H9 (cell line): ENCODE results near the gene KLHDC1. TPM values are rescaled to one million over a fixed set of nuclear protein-coding genes. Genes with fewer than 3 reads are reported as not detected.

ENCODE experiments used
- DNase-seq: peaks from one replicate; pipeline ENCODE4 v3.0.0-alpha.2; 2017
- H2AFZ ChIP-seq: one replicate; pipeline ENCODE4 v1.6.1; 2013; ENCODE audit warnings: mild to moderate bottlenecking, low read length, control low read depth, moderate library complexity
- H2AK5ac ChIP-seq: 2 replicates; pipeline ENCODE4 v1.6.1; 2013; ENCODE audit warnings: low read length, control low read depth, mixed read lengths; ENCODE audit not compliant: insufficient read length
- H2BK120ac ChIP-seq: one replicate; pipeline ENCODE4 v1.6.1; 2013; ENCODE audit warnings: low read depth, mild to moderate bottlenecking, low read length, control low read depth, inconsistent platforms; ENCODE audit not compliant: poor library complexity, severe bottlenecking
- H2BK12ac ChIP-seq: 2 replicates; pipeline ENCODE4 v1.6.1; 2013; ENCODE audit warnings: low read length, control low read depth, mixed read lengths, low read depth; ENCODE audit not compliant: insufficient read length
- H2BK15ac ChIP-seq: 2 replicates; pipeline ENCODE4 v1.6.1; 2013; ENCODE audit warnings: low read depth, low read length, control low read depth
- H2BK20ac ChIP-seq: one replicate; pipeline ENCODE4 v1.6.1; 2013; ENCODE audit warnings: low read depth, mild to moderate bottlenecking, low read length, control low read depth, inconsistent platforms; ENCODE audit not compliant: poor library complexity, severe bottlenecking
- H2BK5ac ChIP-seq: 2 replicates; pipeline ENCODE4 v1.6.1; 2013; ENCODE audit warnings: low read length, control low read depth, mixed read lengths; ENCODE audit not compliant: insufficient read length
- H3K14ac ChIP-seq: 2 replicates; pipeline ENCODE4 v1.6.1; 2013; ENCODE audit warnings: low read length, control low read depth; ENCODE audit not compliant: insufficient read depth
- H3K18ac ChIP-seq: 2 replicates; pipeline ENCODE4 v1.6.1; 2013; ENCODE audit warnings: low read depth, mild to moderate bottlenecking, mixed read lengths, low read length, control low read depth; ENCODE audit not compliant: insufficient read length
- H3K23ac ChIP-seq: 2 replicates; pipeline ENCODE4 v1.6.1; 2013; ENCODE audit warnings: low read length, control low read depth, mixed read lengths, low read depth; ENCODE audit not compliant: insufficient read length
- H3K23me2 ChIP-seq: 2 replicates; pipeline ENCODE4 v1.6.1; 2013; ENCODE audit warnings: low read depth, mild to moderate bottlenecking, mixed read lengths, low read length, control low read depth; ENCODE audit not compliant: insufficient read length, poor library complexity, severe bottlenecking
- H3K27ac ChIP-seq: 2 replicates; pipeline ENCODE4 v1.5.1; 2013; ENCODE audit warnings: low read length, control low read depth, mixed read lengths, low read depth; ENCODE audit not compliant: insufficient read length
- H3K27me3 ChIP-seq: 2 replicates; pipeline ENCODE4 v1.6.1; 2013; ENCODE audit warnings: low read length, control low read depth, inconsistent platforms; ENCODE audit not compliant: insufficient read depth
- H3K4ac ChIP-seq: 2 replicates; pipeline ENCODE4 v1.6.1; 2013; ENCODE audit warnings: low read depth, mild to moderate bottlenecking, control low read depth, inconsistent platforms, low read length, moderate library complexity
- H3K4me1 ChIP-seq: 2 replicates; pipeline ENCODE4 v1.6.1; 2013; ENCODE audit warnings: low read length, control low read depth, inconsistent platforms; ENCODE audit not compliant: insufficient read depth
- H3K4me2 ChIP-seq: 2 replicates; pipeline ENCODE4 v1.6.1; 2013; ENCODE audit warnings: low read length, control low read depth, mixed read lengths; ENCODE audit not compliant: insufficient read length, insufficient read depth
- H3K56ac ChIP-seq: 2 replicates; pipeline ENCODE4 v1.6.1; 2013; ENCODE audit warnings: low read depth, mild to moderate bottlenecking, mixed read lengths, low read length, control low read depth; ENCODE audit not compliant: insufficient read length
- H3K79me1 ChIP-seq: 2 replicates; pipeline ENCODE4 v1.6.1; 2013; ENCODE audit warnings: low read depth, mild to moderate bottlenecking, moderate library complexity, low read length, control low read depth, inconsistent platforms; ENCODE audit not compliant: insufficient read depth, poor library complexity, severe bottlenecking
- H3K79me2 ChIP-seq: 2 replicates; pipeline ENCODE4 v1.6.1; 2013; ENCODE audit warnings: low read length, control low read depth, inconsistent platforms; ENCODE audit not compliant: insufficient read depth
- H3K9ac ChIP-seq: 2 replicates; pipeline ENCODE4 v1.6.1; 2013; ENCODE audit warnings: low read length, control low read depth, mixed read lengths; ENCODE audit not compliant: insufficient read length; ENCODE audit errors: extremely low read depth
- H3K9me3 ChIP-seq: one replicate; pipeline ENCODE4 v1.6.1; 2013; ENCODE audit warnings: low read depth, low read length, inconsistent platforms; ENCODE audit not compliant: control insufficient read depth
- H3T11ph ChIP-seq: one replicate; pipeline ENCODE4 v1.6.1; 2013; ENCODE audit warnings: mild to moderate bottlenecking, low read length, control low read depth, inconsistent platforms
- H4K20me1 ChIP-seq: one replicate; pipeline ENCODE4 v1.6.1; 2013; ENCODE audit not compliant: control insufficient read depth, insufficient read length, insufficient read depth
- H4K5ac ChIP-seq: 2 replicates; pipeline ENCODE4 v1.6.1; 2013; ENCODE audit warnings: low read depth, mild to moderate bottlenecking, mixed read lengths, low read length, control low read depth; ENCODE audit not compliant: insufficient read length
- H4K8ac ChIP-seq: replicated peaks from 2 replicates; pipeline ENCODE4 v1.6.1; 2013; ENCODE audit warnings: low read length, control low read depth, mixed read lengths, low read depth; ENCODE audit not compliant: insufficient read length
- H4K91ac ChIP-seq: 2 replicates; pipeline ENCODE4 v1.6.1; 2013; ENCODE audit warnings: low read depth, mild to moderate bottlenecking, moderate library complexity, mixed read lengths, low read length, control low read depth; ENCODE audit not compliant: insufficient read length
- H3K27ac Mint-ChIP-seq, 3 experiments: 2 replicates in 2 of 3; 3 replicates in 1 of 3; pipeline ENCODE4 v1.8.0; 2020 to 2021; ENCODE audit warnings: mixed read lengths in 3 of 3, mild to moderate bottlenecking in 1 of 3, moderate library complexity in 1 of 3
- H3K27me3 Mint-ChIP-seq: 2 replicates; pipeline ENCODE4 v1.8.0; 2021; ENCODE audit warnings: low read depth, mild to moderate bottlenecking, moderate library complexity, mixed read lengths
- H3K36me3 Mint-ChIP-seq, 3 experiments: 2 replicates in 2 of 3; 3 replicates in 1 of 3; pipeline ENCODE4 v1.8.0; 2020 to 2021; ENCODE audit warnings: low read depth in 3 of 3, mixed read lengths in 3 of 3; ENCODE audit not compliant: insufficient read depth in 1 of 3
- H3K4me1 Mint-ChIP-seq, 2 experiments: 2 replicates each; pipeline ENCODE4 v1.8.0; 2020; ENCODE audit warnings: mixed read lengths in 2 of 2
- H3K4me3 Mint-ChIP-seq, 2 experiments: 2 replicates in 1 of 2; 3 replicates in 1 of 2; pipeline ENCODE4 v1.8.0; 2020 to 2021; ENCODE audit warnings: mild to moderate bottlenecking in 2 of 2, mixed read lengths in 2 of 2, moderate library complexity in 1 of 2
- H3K9me3 Mint-ChIP-seq, 2 experiments: 2 replicates in 1 of 2; 3 replicates in 1 of 2; pipeline ENCODE4 v1.8.0; 2020; ENCODE audit warnings: mild to moderate bottlenecking in 2 of 2, mixed read lengths in 2 of 2, moderate library complexity in 1 of 2
- CTCF ChIP-seq: fragments of 200-600 bp; sonication (generic); conservative IDR thresholded peaks from 3 replicates; pipeline ENCODE4 v1.8.0; 2021; ENCODE audit warnings: antibody characterized with exemption, mild to moderate bottlenecking
- WGBS: extraction: QIAGEN DNeasy Blood & Tissue Kit; methylation state at CpG from one replicate; pipeline ENCODE4 v1.1.7; 2013; ENCODE audit warnings: missing lambda C conversion rate, low lambda C conversion rate, mixed read lengths; ENCODE audit not compliant: insufficient read length; ENCODE audit errors: extremely low coverage; 5-methylcytosine and 5-hydroxymethylcytosine counted together
- total RNA-seq: library from RNA; stranded (reverse); gene quantifications from 2 replicates; pipeline ENCODE4 v1.2.1, GENCODE V29; 2021

Gene KLHDC1
- total RNA-seq, 1 experiment from 2014 or later, result not detected

DNA sequence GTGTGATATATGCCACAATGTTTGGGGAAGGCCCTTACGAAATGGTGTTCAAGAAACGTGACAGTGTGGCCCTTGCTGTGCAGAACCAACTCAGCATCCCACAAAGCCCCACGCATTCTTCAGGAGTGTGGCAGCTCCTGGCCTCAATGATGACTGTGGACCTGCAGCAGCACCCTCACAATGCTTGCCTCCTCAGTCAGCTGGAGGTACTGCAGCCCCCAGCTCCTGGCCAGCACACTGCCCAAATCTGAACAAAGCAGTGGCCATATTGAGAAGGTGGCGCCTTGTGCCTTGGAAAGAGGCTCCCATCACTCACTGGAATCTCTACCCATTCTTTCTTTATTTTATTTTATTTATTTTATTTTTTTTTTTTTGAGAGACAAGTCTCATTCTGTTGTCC lies 15.3 kb upstream of the KLHDC1 start:
- no peak overlapping the region for H3K18ac ChIP-seq
- no peak overlapping the region for H2BK12ac ChIP-seq
- no peak for DNase-seq
- H2AFZ ChIP-seq, result no peak overlapping the region
- Mint-ChIP-seq H3K36me3 (peaks cover 27 to 72% (median 69%) of the 10 kb centered on the region in 3 experiments), H3K27me3 (no peaks in the 10 kb centered on the region), H3K4me3 (no peak overlapping the region), H3K4me1 (no peaks in the 10 kb centered on the region), H3K9me3 (no peaks in the 10 kb centered on the region), H3K27ac (peak overlapping the region in 1 of 3 experiments; percentile 8; a peak in 1 of 7 replicates)
- no peak overlapping the region for H2BK5ac ChIP-seq
- H3K4ac ChIP-seq, result no peak overlapping the region
- H3K9ac ChIP-seq, result no peak overlapping the region
- H3K56ac ChIP-seq, result no peak overlapping the region
- no peak overlapping the region for H3T11ph ChIP-seq
- no peaks in the 10 kb centered on the region for H4K20me1 ChIP-seq
- no peak overlapping the region for H4K91ac ChIP-seq
- WGBS, result no CpG with 5 or more reads among the region's 4 CpGs
- no peak overlapping the region for H4K8ac ChIP-seq
- H2BK20ac ChIP-seq, result no peak overlapping the region
- H3K14ac ChIP-seq, result no peak overlapping the region
- H3K79me1 ChIP-seq, result no peaks in the 10 kb centered on the region
- no peak overlapping the region for H2BK120ac ChIP-seq
- no peaks in the 10 kb centered on the region for H3K27me3 ChIP-seq
- no peak overlapping the region for H3K27ac ChIP-seq
- peak; percentile 41 for TF ChIP-seq CTCF
- H3K23ac ChIP-seq, result no peak overlapping the region
- no peaks in the 10 kb centered on the region for H3K23me2 ChIP-seq
- no peak overlapping the region for H2BK15ac ChIP-seq
- H2AK5ac ChIP-seq, result no peak overlapping the region
- H3K79me2 ChIP-seq, result no peaks in the 10 kb centered on the region
- no peak overlapping the region for H3K4me2 ChIP-seq
- no peak overlapping the region for H4K5ac ChIP-seq
- H3K9me3 ChIP-seq, result no peaks in the 10 kb centered on the region
- no peaks in the 10 kb centered on the region for H3K4me1 ChIP-seq
